Activated CD4-positive, CD25-positive, alpha-beta regulatory T cell (primary cell): ENCODE results near the gene KIAA1210.

Experiments
- DNase-seq, 4 experiments: peaks; one replicate each; lab custom pipeline; 2025; lab: John Stamatoyannopoulos, UW

Gene KIAA1210

GRCh38 chrX:119090627-119091026, 37.0 kb downstream of the KIAA1210 start:
- no peak for DNase-seq

- no peak for DNase-seq
Measured at GRCh38 chrX:119089619-119090018, 38.0 kb downstream of the KIAA1210 start.

GRCh38 chrX:119087121-119087520, 40.5 kb downstream of the KIAA1210 start:
- no peak for DNase-seq

- no peak for DNase-seq
Measured at GRCh38 chrX:119084766-119085165, 42.8 kb downstream of the KIAA1210 start.

- no peak for DNase-seq
Measured at GRCh38 chrX:119082278-119082677, 45.3 kb downstream of the KIAA1210 start.

- DNase-seq: no peak
Measured at GRCh38 chrX:119075270-119076025, 52.2 kb downstream of the KIAA1210 start.

GRCh38 chrX:119073911-119074310, 53.7 kb downstream of the KIAA1210 start:
- DNase-seq: no peak

GRCh38 chrX:119073200-119073905, 54.3 kb downstream of the KIAA1210 start:
- DNase-seq: no peak

GRCh38 chrX:119072744-119073143, 54.9 kb downstream of the KIAA1210 start, which contains the start of gene CT47C1:
TSS of gene CT47C1 (plus strand) at chrX:119072993. CDS start at chrX:119073226, 233 bp downstream.
- DNase-seq: no peak

GRCh38 chrX:119071381-119071780, 56.2 kb downstream of the KIAA1210 start:
- no peak for DNase-seq

- no peak for DNase-seq
Measured at GRCh38 chrX:119069762-119070161, 57.9 kb downstream of the KIAA1210 start.

- DNase-seq: no peak
Measured at GRCh38 chrX:119069128-119069527, 58.5 kb downstream of the KIAA1210 start.

GRCh38 chrX:119067023-119067739, 60.4 kb downstream of the KIAA1210 start:
- DNase-seq: peak in 2 of 4 experiments; percentile 1

GRCh38 chrX:119063428-119063827, 64.2 kb downstream of the KIAA1210 start:
- DNase-seq: no peak

- no peak for DNase-seq
Measured at GRCh38 chrX:119062750-119063374, 64.8 kb downstream of the KIAA1210 start.

GRCh38 chrX:119055687-119056086, 71.9 kb downstream of the KIAA1210 start:
- DNase-seq: no peak

GRCh38 chrX:119045884-119046283, 81.7 kb downstream of the KIAA1210 start:
- DNase-seq: no peak

GRCh38 chrX:119042996-119043395, 84.6 kb downstream of the KIAA1210 start:
- DNase-seq: no peak

- no peak for DNase-seq
Measured at GRCh38 chrX:119042040-119042439, 85.6 kb downstream of the KIAA1210 start.

GRCh38 chrX:119041175-119041574, 86.4 kb downstream of the KIAA1210 start:
- no peak for DNase-seq

- DNase-seq: no peak
Measured at GRCh38 chrX:119040432-119040831, 87.2 kb downstream of the KIAA1210 start.
